Memory B cell (primary cell): ENCODE results near the gene BPIFB2.
A peak's percentile ranks its signal among the peaks of the same experiment; 100 is the strongest.

Experiments
- ATAC-seq: fragments of 150-1000 bp; cut with Tn5 transposase; 2 replicates; pipeline ENCODE4 v1.10.0; 2021; ENCODE audit warnings: low read depth, mild to moderate bottlenecking, moderate library complexity
- DNase-seq, 2 donors: peaks; one replicate each; pipeline ENCODE4 v3.0.0; 2022; ENCODE audit warnings: low spot score in 2 of 2
- H3K27ac Mint-ChIP-seq: one replicate; pipeline ENCODE4 v1.8.0; 2022; ENCODE audit warnings: mild to moderate bottlenecking, moderate library complexity, mixed read lengths
- H3K27me3 Mint-ChIP-seq: one replicate; pipeline ENCODE4 v1.8.0; 2022; ENCODE audit warnings: mixed read lengths
- H3K36me3 Mint-ChIP-seq: one replicate; pipeline ENCODE4 v1.8.0; 2022; ENCODE audit warnings: mild to moderate bottlenecking, mixed read lengths
- H3K4me1 Mint-ChIP-seq: one replicate; pipeline ENCODE4 v1.8.0; 2022; ENCODE audit warnings: mixed read lengths
- H3K4me3 Mint-ChIP-seq: one replicate; pipeline ENCODE4 v1.8.0; 2022; ENCODE audit warnings: mild to moderate bottlenecking, moderate library complexity, mixed read lengths
- H3K9me3 Mint-ChIP-seq: one replicate; pipeline ENCODE4 v1.8.0; 2022; ENCODE audit warnings: mixed read lengths

Gene BPIFB2

DNA sequence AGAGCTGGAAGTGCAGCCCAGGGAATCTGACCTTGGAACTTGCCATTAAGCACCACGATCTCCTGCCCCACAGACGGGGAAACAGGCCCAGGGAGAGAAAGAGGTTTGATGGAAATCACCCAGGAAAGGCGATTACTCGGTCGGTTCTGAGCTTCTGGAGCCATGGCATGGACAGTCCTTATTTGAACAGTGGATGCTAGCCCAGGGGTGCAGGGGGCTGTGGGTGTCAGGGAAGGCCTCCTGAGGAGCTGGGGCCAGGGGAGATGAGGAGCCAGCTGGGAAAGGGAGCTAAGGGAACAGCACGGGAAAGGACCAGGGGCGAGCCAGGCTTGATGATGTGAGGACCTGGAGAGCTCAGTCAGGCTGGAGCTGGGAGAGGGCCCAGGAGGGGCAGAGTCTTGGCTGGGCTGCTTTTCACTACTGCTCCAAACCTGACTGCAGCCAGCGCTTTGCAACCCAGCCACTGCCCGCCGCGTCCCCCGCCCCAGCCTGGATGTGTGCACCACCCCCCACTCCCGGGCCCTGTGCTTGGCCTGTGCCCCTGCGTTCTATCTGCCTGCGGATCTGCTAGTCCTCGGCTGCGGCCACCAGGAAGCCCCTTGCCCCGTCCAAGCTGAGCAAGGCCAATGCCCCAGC is 21.1 kb upstream of the BPIFB2 start:
- peaks cover 6% of the 10 kb centered on the region for H3K4me1 Mint-ChIP-seq
- no peak overlapping the region for H3K4me3 Mint-ChIP-seq
- no peaks in the 10 kb centered on the region for H3K27me3 Mint-ChIP-seq
- H3K9me3 Mint-ChIP-seq, result no peaks in the 10 kb centered on the region
- H3K36me3 Mint-ChIP-seq, result no peaks in the 10 kb centered on the region
- no peak overlapping the region for H3K27ac Mint-ChIP-seq
- no peak for DNase-seq
- no peak for ATAC-seq

DNA sequence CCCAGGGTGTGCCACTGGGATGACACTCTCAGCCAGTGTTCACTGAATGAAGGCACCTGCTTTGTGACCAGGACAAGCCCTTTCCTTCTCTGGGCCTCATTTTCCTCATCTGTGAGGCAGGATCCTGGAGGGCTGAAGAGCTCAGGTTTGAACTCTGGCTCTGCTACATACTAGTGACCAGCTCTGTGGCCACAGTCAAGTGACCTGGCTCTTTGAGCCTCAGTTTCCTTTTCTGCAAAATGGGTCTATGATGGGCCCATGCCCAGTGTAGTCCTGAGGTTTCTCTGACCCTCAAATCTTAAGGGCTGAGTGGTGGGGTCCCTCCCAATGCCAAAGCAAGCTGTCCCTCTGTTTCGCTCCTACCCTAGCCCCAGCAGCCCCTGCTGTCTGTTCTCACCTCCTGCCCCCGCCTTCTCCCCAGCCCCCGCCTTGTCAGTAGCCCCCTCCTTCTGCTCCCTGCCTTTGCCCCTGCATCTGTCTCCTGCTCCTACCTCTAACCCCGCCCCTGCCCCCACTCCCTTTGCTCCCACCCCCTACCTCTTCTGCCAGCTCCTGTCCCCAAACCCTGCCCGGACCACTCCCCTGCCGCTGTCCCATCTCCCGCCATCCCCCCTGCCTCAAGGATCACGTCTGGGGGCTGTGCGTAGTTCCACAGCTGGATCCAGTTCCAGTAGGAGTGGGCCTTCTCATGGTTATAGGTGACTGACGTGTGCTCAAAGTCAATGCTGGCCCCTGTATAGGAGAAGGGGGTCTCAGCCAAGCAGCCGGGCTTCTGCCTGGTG is 20.3 kb upstream of the BPIFB2 start:
- H3K27me3 Mint-ChIP-seq, result no peaks in the 10 kb centered on the region
- H3K27ac Mint-ChIP-seq, result no peak overlapping the region
- ATAC-seq, result no peak
- H3K36me3 Mint-ChIP-seq, result no peaks in the 10 kb centered on the region
- no peak overlapping the region for H3K4me3 Mint-ChIP-seq
- no peaks in the 10 kb centered on the region for H3K9me3 Mint-ChIP-seq
- no peak for DNase-seq
- H3K4me1 Mint-ChIP-seq, result peaks cover 8% of the 10 kb centered on the region

DNA sequence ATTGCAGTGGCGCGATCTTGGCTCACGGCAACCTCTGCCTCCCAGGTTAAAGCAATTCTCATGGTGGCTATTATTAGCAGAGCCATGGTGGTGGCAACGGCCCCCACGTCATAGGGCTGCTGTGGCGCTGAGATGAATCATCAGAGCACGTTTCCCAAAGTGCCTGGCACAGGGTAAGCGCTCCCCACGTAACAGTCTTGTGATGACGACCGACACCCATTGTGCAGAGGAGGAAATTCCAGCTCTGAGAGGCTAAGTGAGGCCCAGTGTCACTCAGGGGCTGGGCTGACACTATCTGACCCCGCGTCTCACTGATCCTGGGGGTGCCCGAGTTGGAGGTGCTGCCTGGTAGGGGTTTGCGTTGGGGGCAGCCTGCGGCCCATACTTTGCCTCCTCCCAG is 19.5 kb upstream of the BPIFB2 start:
- H3K9me3 Mint-ChIP-seq, result no peaks in the 10 kb centered on the region
- H3K4me3 Mint-ChIP-seq, result no peak overlapping the region
- peaks cover 8% of the 10 kb centered on the region for H3K4me1 Mint-ChIP-seq
- peak overlapping the region; percentile 59 for H3K27ac Mint-ChIP-seq
- DNase-seq (no peak), ATAC-seq (no peak)
- H3K27me3 Mint-ChIP-seq, result no peaks in the 10 kb centered on the region
- H3K36me3 Mint-ChIP-seq, result no peaks in the 10 kb centered on the region

DNA sequence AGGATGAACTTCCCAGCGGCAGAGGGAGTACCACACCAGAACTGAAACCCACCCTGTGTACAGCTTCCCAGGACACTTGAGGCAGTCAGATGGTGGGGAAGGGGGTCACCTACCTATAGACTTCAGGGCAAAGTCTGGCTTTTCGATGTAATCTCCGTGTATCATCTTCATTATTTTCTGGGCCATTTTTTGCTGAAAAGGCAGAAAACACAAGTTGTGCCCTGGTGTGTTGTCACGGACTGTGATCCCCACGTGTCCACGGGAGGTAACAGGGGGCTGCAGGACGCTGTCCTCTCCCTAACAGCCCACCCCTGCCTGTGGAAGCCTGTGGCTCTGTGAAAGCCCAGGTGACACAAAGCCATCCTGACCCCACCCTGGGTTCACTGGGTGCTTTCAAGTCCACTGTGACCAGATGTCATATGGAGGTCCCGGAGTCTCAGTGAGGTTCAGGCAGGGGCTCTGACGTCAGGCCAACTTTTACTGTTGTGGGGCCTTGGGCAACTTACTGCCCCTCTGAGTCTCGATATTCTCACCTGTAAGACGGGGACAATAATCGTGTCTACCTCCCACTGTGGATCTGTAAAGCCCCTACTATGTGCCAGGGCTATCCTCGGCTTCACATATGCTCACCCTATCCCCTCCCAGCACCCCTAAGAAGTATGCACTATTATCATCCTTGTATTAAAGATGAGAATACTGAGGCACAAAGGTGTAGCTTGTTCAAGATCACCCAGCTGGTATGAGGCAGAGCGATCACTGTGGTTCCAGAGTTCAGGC is 17.8 kb upstream of the BPIFB2 start:
- peak overlapping the region; percentile 28 for H3K27ac Mint-ChIP-seq
- no peaks in the 10 kb centered on the region for H3K36me3 Mint-ChIP-seq
- no peaks in the 10 kb centered on the region for H3K27me3 Mint-ChIP-seq

DNA sequence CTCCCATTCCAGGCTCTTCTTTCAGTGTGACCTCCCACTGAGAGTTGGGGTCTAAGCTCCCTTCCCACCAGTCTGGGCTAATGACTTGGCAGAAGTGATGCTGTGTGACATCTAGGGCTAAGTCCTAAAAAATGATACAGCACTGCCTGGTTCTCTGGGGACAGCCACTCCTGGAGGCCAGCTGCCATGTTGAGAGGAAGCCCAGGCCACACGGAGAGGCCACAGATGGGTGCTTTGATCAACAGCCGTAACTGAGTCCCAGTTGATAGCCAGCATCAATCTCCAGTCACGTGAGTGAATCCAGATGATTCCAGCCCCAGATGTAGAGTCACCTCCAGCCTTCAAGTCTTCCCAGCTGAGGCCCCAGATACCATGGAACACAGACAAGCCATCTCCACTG is 17.1 kb upstream of the BPIFB2 start:
- H3K4me1 Mint-ChIP-seq, result peaks cover 8% of the 10 kb centered on the region

More for the DNA sequence above, 17.8 kb upstream of the BPIFB2 start:
- ATAC-seq (no peak), DNase-seq (no peak)
- Mint-ChIP-seq H3K9me3 (no peaks in the 10 kb centered on the region), H3K4me1 (peaks cover 8% of the 10 kb centered on the region), H3K4me3 (no peak overlapping the region)

DNA sequence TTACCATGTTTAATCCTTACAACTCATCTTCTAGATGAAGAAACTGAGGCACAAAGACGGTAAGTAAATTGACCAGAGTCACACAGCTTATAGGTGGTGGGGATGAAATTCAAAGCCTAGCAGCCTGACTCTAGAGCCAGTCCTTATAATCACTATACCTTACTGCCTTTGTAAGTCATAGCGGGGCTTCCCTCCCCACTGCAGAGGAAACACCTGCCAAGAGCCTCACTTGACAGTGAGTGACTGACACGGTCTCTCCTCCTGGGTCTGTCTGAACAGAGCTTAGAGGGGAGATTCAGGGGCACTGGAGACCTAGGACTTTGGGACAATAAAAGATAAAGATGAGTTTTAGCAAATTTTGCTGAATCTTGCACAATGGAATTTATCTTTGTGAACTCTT is 16.1 kb upstream of the BPIFB2 start:
- Mint-ChIP-seq H3K27me3 (no peaks in the 10 kb centered on the region), H3K4me1 (peaks cover 8% of the 10 kb centered on the region), H3K36me3 (peaks cover 1% of the 10 kb centered on the region), H3K9me3 (peaks cover 3% of the 10 kb centered on the region), H3K27ac (peak overlapping the region; percentile 84), H3K4me3 (peak overlapping the region; percentile 28)
- peak; percentile 96 for ATAC-seq
- peak in 1 of 2 donors; percentile 36 for DNase-seq

More for the DNA sequence above, 17.1 kb upstream of the BPIFB2 start:
- no peak overlapping the region for H3K27ac Mint-ChIP-seq
- DNase-seq, result no peak
- peaks cover 3% of the 10 kb centered on the region for H3K9me3 Mint-ChIP-seq
- peaks cover 1% of the 10 kb centered on the region for H3K36me3 Mint-ChIP-seq
- H3K4me3 Mint-ChIP-seq, result no peak overlapping the region
- H3K27me3 Mint-ChIP-seq, result no peaks in the 10 kb centered on the region
- ATAC-seq, result no peak

DNA sequence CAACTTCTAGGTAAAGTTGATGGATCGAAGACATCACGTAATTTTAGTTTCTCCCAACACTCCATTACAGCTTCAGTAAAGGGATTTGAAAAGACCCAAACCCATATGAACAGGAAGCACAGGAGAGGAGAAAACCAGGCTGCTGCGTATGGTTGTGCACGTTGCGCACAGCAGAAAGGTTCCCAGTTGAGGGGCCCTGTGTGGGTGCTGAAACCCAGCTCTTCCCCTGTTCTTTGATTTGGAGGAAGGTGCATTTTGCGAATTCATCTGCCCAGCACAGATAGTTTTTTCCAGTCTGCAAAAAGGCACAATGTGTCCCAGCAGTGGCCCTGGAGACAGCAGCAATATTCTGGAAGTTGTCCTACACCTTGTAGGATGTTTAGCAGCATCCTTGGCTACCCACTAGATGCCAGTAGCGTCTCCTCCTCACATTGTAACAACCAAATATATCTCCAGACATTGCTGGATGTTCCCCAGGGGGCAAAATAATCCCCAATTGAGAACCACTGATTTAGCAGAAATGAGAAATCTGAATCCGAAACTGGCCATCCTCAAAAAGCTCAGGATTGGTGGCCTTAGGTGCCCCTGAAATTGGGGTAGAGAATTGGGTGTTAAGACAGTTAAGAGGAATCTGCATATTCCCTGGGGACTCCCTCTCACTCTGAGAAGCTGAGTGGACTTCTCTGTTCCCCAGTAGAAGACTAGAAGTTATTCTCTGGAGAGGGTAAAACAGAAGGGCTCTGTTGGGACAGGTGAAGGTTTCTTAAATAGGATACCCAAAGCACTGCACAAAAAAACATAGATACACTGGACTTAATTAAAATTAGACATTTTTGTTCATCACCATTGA is 15.5 kb upstream of the BPIFB2 start:
- peaks cover 5% of the 10 kb centered on the region for H3K36me3 Mint-ChIP-seq
- H3K4me1 Mint-ChIP-seq, result peaks cover 10% of the 10 kb centered on the region
- peak; percentile 43 for ATAC-seq
- peaks cover 2% of the 10 kb centered on the region for H3K27me3 Mint-ChIP-seq
- H3K9me3 Mint-ChIP-seq, result peaks cover 8% of the 10 kb centered on the region
- peak overlapping the region; percentile 84 for H3K27ac Mint-ChIP-seq
- DNase-seq, result peak in 1 of 2 donors; percentile 20
- H3K4me3 Mint-ChIP-seq, result peak overlapping the region; percentile 28

DNA sequence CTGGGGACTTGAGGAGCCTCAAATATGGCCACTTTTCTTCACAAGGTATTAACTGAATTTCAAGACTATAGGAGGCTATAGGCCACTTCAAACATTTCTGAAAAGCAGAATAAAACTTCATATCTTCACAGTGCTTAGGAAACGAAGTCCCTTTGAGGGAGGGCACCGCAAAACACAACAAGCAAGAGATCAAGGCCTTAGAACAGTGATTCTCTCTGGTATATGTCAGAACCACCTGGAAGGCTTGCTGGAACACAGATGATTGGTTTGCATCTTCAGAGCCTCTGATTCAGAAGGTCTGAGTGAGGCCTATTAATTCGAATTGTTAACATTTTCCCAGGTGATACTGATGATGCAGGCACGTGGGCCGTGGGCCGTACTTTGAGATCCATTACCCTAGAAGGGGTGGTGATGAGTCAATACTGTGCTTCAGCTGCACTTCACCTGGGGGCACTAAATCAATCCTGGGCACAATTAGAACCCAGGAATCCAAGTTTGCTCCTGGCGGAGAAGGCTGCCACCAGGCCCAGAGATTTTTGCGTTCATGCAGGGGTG is 13.9 kb upstream of the BPIFB2 start:
- Mint-ChIP-seq H3K9me3 (peaks cover 8% of the 10 kb centered on the region), H3K36me3 (peaks cover 5% of the 10 kb centered on the region), H3K27me3 (peaks cover 2% of the 10 kb centered on the region), H3K27ac (no peak overlapping the region), H3K4me1 (peaks cover 14% of the 10 kb centered on the region), H3K4me3 (no peak overlapping the region)
- no peak for DNase-seq
- ATAC-seq, result no peak

DNA sequence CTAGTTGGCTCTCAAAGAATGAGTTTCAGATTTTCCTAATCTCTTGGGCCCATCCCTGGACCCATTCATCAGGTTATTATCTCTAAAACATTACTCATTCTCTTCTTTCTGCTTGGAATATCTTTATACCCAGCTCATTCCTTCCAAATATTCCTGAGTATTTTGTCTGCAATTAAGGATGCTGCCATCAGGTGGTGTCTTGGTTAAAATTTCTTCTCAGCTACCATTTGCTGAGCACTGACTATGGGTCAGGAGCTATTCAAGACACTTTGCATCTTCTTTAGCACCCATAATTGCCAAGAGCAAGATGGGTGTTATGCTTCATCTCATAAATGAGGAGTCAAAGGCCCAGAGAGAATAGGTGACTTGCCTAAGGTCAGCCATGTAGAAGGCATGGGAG is 11.7 kb upstream of the BPIFB2 start:
- H3K36me3 Mint-ChIP-seq, result peaks cover 5% of the 10 kb centered on the region
- peaks cover 2% of the 10 kb centered on the region for H3K27me3 Mint-ChIP-seq
- DNase-seq, result no peak
- ATAC-seq, result no peak
- H3K4me1 Mint-ChIP-seq, result peaks cover 21% of the 10 kb centered on the region
- no peak overlapping the region for H3K4me3 Mint-ChIP-seq
- peaks cover 8% of the 10 kb centered on the region for H3K9me3 Mint-ChIP-seq
- no peak overlapping the region for H3K27ac Mint-ChIP-seq

DNA sequence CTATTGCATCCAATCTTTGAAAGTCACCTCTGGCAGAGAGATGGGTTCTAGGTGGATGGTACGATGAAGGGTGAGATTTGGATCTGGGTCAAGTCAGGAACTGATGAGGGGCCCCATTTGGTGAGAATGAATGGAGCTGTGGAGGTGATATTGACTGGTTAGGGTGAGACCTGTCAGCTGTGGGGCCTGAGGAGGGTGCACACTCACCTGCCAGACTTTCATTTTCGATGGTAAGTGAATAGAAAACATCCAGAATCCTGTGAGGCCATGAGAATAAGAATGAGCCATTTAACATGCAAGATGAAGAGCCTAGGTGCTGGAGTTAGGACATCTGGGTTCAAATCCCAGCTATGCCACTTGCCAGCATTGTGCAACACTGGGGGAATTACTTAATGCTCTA is 10.1 kb upstream of the BPIFB2 start:
- H3K9me3 Mint-ChIP-seq, result peaks cover 8% of the 10 kb centered on the region
- peaks cover 17% of the 10 kb centered on the region for H3K4me1 Mint-ChIP-seq
- peaks cover 2% of the 10 kb centered on the region for H3K27me3 Mint-ChIP-seq

DNA sequence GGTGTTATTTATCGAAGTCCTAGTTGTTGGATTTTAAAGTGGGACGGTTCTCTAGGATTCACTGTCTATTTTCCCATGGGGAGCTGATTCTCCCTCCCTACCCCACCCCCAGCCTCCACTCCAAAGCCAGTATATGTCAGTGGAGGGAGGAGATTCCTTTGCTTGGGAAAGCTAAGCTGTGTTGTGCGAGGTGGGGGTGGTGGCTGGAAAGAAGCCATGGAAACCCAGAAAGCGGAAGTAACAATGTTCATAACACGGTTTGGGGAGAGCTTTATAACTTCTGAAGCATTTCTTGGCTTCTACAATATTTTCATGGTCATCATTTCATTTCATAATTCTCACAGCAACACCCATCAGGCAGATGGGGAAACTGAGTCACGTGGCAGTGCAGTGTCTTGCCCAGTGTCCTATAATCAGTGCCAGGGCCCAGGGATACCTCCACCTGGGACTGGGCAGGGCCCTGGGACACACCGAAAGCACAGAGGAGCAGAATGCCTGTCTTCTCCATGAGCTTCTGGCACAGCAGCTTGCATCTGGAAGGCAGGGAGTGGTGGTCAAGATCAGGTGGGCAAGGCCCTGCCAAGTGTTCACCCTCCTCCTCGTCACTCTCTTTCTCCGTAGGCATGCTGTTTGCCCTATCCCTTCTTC is 7.8 kb upstream of the BPIFB2 start:
- DNase-seq (no peak), ATAC-seq (peak; percentile 50)
- H3K9me3 Mint-ChIP-seq, result peaks cover 8% of the 10 kb centered on the region
- H3K27me3 Mint-ChIP-seq, result peaks cover 2% of the 10 kb centered on the region
- no peak overlapping the region for H3K27ac Mint-ChIP-seq
- peaks cover 17% of the 10 kb centered on the region for H3K4me1 Mint-ChIP-seq
- H3K4me3 Mint-ChIP-seq, result no peak overlapping the region
- H3K36me3 Mint-ChIP-seq, result peaks cover 5% of the 10 kb centered on the region

More for the DNA sequence above, 10.1 kb upstream of the BPIFB2 start:
- no peak for DNase-seq
- ATAC-seq, result no peak
- H3K4me3 Mint-ChIP-seq, result no peak overlapping the region
- H3K27ac Mint-ChIP-seq, result no peak overlapping the region
- H3K36me3 Mint-ChIP-seq, result peaks cover 5% of the 10 kb centered on the region

DNA sequence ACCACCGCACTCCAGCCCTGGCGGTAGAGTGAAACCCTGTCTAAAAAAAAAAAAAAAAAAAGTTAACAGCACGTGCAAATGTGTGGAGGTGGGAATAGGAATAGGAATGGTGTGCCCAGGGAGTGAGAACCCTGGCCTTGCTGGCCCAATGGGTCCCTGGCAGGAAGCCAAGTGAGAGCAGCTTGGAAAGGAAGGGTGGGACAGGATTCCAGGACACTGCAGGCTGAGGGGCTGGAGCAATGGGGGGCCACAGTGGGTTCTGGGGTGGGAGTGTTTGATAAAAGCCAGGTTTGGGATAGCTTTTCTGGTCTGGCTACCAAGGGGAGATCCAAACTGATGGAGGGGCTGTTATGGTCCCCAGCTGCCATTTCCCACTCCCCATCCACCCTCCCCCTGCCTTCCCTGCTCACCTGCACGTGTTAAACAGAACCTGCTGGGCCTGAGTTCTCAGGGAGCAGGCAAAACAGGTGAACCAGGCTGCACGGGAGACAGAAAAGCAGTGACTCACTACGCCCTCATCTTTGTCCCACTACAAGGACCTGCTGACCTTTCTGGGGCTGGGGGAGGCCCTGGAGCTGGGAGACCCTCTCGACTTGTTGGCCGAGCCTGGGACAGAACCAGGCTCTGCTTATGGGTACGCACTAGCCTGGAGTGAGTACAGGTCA is 6.6 kb upstream of the BPIFB2 start:
- Mint-ChIP-seq H3K9me3 (peaks cover 7% of the 10 kb centered on the region), H3K36me3 (peaks cover 6% of the 10 kb centered on the region), H3K4me1 (peaks cover 19% of the 10 kb centered on the region), H3K27ac (no peak overlapping the region), H3K4me3 (no peak overlapping the region), H3K27me3 (peaks cover 2% of the 10 kb centered on the region)
- ATAC-seq (no peak), DNase-seq (no peak)
